GM15510 (cell line): ENCODE data around the gene LRFN4.

Experiments used
- POLR2A ChIP-seq: IDR thresholded peaks from 3 replicates; pipeline ENCODE4 v1.6.1; 2011; ENCODE audit warnings: borderline replicate concordance; ENCODE audit not compliant: insufficient read length; ENCODE audit errors: extremely low read depth

Gene LRFN4

DNA sequence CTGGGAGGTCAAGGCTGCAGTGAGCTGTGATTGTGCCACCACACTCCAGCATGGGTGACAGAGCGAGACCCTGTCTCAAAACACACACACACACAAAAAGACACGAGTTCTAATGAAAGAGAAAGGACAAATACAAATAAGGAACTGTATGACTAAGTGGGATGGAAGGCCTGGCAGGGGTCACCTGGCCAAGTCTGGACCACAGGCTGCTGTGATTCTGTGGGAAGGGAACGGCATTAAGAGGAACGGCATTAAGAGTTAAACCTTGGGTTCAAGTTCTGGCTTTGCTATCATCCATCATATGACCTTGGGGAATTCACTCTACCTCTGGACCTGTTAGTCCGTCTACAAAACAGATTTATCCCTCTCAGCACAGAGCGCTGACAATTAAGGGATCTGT, 47.7 kb downstream of the LRFN4 start:
- TF ChIP-seq POLR2A: no peak

DNA sequence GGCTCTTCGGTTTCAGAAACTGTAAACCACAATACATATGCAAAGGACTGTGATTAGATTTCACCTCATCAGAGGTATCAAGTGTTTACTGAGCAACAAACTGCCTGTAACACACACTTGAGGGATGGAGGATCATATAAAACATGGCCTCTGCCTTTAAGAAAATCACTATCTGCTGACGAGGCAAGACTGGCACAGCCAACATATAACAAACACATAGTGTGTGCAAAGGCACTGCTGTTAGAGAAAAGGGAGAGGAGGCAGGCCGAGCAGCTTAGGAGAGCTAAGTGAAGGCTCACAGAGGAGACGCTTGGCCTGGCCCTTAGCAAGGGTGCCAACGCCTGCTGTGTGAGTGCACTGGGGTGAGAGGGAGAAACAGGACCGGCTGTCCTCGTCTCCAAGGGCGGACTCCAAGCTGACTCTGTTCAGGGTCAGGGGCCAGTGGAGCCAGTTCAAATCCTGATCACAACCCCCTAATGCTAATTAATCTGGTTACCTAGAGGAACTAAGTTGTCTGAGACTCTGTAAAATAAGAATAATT, 48.2 kb downstream of the LRFN4 start:
- TF ChIP-seq POLR2A: no peak

DNA sequence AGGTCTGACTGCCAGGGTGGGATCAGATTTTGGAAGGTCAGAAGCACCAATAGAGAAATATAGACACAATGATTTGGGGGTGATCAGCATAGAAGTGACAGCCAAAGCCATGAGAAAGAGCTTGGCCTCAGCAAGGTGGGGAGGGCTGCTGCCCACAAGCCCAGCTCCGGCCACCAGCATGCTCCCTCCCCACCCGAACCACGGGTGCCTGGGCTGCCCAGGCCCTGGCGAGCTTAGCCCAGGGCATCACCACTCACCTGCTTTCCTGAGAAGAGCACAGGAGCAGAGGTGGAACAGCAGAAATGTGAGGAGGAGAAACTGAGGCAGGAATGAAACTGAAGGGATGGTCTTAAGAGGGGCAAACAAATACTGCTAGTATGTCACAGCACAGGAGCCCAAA, 48.8 kb downstream of the LRFN4 start:
- no peak for TF ChIP-seq POLR2A

DNA sequence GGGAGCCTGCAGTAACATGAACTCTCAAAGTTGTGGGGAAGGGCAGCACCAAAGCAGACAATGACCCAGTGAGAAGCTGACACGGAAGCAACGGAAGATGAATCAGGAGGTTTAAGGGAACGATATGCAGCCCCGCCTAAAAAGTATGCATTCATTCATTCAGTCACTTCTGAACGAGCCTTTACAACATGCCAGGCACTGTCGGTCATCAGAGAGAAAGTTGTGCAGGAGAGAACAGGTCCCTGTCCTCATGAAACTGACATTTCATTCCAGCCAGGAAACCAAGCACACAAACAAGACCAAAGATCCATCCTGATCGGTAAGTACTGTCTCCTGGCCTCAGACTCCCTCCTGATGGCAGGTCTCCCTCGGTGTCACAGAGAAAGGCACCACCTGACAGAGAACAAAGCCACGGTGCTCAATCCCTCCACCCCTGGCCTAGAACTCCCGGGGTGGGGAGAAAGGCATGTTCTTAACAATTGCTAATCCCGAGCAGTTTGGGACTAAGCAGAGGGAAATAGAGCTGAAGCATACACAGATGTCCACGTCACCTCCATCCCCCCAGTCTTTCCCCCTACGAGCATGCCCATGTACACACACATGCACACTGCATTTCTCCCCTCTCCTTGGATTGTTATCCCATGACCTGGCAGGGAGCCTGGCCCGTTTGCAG, 49.3 kb downstream of the LRFN4 start:
- no peak for TF ChIP-seq POLR2A

DNA sequence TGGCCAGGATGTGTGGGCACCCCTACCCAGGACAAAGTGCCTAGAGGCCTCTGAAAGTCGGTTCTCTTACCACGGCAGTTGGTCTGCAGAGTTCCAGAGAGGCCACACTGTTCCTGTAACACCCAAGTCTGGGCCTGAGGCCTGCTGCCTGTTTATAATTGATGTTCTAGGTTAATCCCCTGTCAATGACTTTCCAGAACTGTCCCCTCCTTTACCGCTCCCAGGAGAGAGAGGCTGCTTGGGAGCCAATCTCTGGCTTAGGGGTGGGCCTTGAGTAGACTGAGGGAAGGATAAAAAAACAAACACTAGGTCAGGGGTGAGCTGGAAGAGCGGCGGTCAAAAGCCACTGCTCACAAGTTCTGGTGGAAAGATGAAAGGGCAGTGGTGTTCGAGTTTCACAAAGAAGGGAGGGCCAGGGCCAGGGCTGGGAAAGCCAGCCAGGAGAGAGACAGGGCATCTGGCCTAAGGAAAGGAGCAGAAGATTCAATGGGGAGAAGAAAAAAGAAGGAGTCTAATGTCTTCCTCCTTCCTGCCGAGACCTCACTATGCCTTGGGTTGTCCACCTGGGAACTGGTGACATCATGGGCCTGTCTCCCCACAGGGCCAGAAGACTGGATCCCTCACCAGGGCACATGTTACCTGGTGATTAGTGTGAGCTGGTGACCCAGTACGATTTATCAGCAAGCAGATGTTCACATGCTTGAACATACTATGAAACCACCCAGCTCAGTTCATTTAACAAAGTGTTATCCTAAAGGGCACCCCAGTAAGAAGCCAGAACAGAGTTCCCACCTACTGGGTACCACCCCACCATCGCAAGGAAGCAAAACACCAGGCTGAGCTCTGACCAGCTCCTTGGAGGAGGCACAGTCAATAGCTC, 51.1 kb downstream of the LRFN4 start:
- no peak for TF ChIP-seq POLR2A

DNA sequence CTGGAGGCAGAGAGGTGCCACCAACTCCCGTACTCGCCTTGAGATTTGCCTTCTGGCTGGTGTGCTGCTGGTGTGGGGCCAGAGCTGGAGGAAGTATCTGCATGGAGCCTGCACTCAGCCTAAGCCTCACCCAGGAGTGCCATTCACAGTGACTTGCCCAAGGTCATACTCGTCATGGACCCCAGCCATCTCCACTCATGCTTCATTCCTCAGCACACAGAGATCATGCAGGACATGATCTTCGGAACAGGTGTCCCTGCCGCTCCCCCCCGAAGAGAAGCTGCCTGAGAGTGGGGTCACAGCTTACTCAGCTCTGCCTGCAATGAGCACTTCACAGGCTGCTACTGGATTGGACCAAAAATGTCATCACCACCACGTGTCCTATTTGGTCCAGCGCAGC, 52.3 kb downstream of the LRFN4 start:
- no peak for TF ChIP-seq POLR2A

DNA sequence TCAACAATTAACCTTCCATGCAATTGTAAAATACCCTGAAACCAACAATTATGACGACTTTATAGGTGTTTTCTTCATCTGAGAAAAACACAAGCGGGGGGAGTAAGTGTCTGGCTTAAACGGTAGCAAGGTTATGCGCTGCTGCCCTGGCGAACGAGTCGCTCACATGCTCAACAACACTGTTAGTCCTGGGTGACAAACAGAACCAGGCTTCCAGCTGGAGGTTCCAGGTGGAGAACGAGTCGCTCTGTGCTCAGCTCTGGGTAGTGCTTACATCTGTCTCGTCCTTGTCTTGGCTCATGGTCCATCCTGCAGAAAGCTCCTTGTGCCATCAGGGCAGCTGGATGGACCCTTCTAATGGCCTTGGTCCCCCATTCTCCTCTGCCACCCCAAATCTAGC, 53.2 kb downstream of the LRFN4 start:
- no peak for TF ChIP-seq POLR2A
